CD4-positive, alpha-beta memory T cell (primary cell): ENCODE data around the gene KL. TPM values are rescaled to one million over a fixed set of nuclear protein-coding genes. Genes with fewer than 3 reads are reported as not detected.

Source experiments
- CTCF ChIA-PET: fragments of 350-600 bp; sonication (Branson Sonifier 250); formaldehyde crosslinking; loops from one replicate; lab custom pipeline; 2021; ENCODE audit warnings: inconsistent platforms; ENCODE audit not compliant: partially characterized antibody; lab: Charles Lee
- POLR2A ChIA-PET: fragments of 350-600 bp; sonication (Branson Sonifier 250); formaldehyde crosslinking; loops from one replicate; lab custom pipeline; 2021; ENCODE audit not compliant: partially characterized antibody; lab: Charles Lee
- DNase-seq, 5 donors: peaks; one replicate each; pipeline versions ENCODE4 v3.0.0 to v3.0.0-alpha.2; 2020 to 2022; ENCODE audit warnings: mixed read lengths in 1 of 5
- H3K27ac ChIP-seq: one replicate; pipeline ENCODE4 v1.7.0; 2013; ENCODE audit warnings: low read depth, low read length
- H3K27me3 ChIP-seq: 2 replicates; pipeline ENCODE4 v1.7.0; 2013; ENCODE audit warnings: mild to moderate bottlenecking, low read length, moderate library complexity; ENCODE audit not compliant: insufficient read depth
- H3K36me3 ChIP-seq: 2 replicates; pipeline ENCODE4 v1.7.0; 2013; ENCODE audit warnings: mild to moderate bottlenecking, low read length, moderate library complexity; ENCODE audit not compliant: insufficient read depth
- H3K4me1 ChIP-seq: 2 replicates; pipeline ENCODE4 v1.7.0; 2013; ENCODE audit warnings: mild to moderate bottlenecking, low read length, moderate library complexity; ENCODE audit not compliant: insufficient read depth
- H3K4me3 ChIP-seq, 2 donors: one replicate each; pipeline ENCODE4 v1.7.0; 2013; ENCODE audit warnings: low read length in 2 of 2, mild to moderate bottlenecking in 1 of 2
- H3K9me3 ChIP-seq, 2 donors: one replicate each; pipeline ENCODE4 v1.7.0; 2013; ENCODE audit warnings: low read length in 2 of 2, control low read depth in 1 of 2; ENCODE audit not compliant: control insufficient read depth in 1 of 2
- H3K27ac Mint-ChIP-seq, 7 donors: one replicate each; pipeline ENCODE4 v1.8.0; 2020 to 2021; ENCODE audit warnings: mixed read lengths in 7 of 7, mild to moderate bottlenecking in 6 of 7, inconsistent platforms in 3 of 7, moderate library complexity in 3 of 7
- H3K27me3 Mint-ChIP-seq, 2 donors: one replicate each; pipeline ENCODE4 v1.8.0; 2020 to 2021; ENCODE audit warnings: mixed read lengths in 2 of 2
- H3K36me3 Mint-ChIP-seq, 2 donors: one replicate each; pipeline ENCODE4 v1.8.0; 2020 to 2021; ENCODE audit warnings: mixed read lengths in 2 of 2, inconsistent platforms in 1 of 2, mild to moderate bottlenecking in 1 of 2
- H3K4me1 Mint-ChIP-seq, 4 donors: one replicate each; pipeline ENCODE4 v1.8.0; 2020 to 2021; ENCODE audit warnings: mixed read lengths in 4 of 4, mild to moderate bottlenecking in 1 of 4
- H3K4me3 Mint-ChIP-seq, 8 donors: one replicate each; pipeline ENCODE4 v1.8.0; 2020 to 2021; ENCODE audit warnings: mixed read lengths in 8 of 8, mild to moderate bottlenecking in 7 of 8, moderate library complexity in 6 of 8, inconsistent platforms in 3 of 8
- H3K9me3 Mint-ChIP-seq, 8 donors: one replicate each; pipeline ENCODE4 v1.8.0; 2020 to 2021; ENCODE audit warnings: mixed read lengths in 8 of 8, mild to moderate bottlenecking in 5 of 8, inconsistent platforms in 3 of 8, moderate library complexity in 1 of 8
- intact Hi-C: fragments of 100-400 bp; cut with micrococcal nuclease; formaldehyde crosslinking; loops from one replicate; pipeline ENCODE4 v1.15.1; 2023
- polyA plus RNA-seq, 2 donors: library from polyadenylated mRNA; unstranded; fragments of 300-500 nt; fragmentation: Illumina TruSeq; gene quantifications; one replicate each; pipeline ENCODE4 v1.2.3, GENCODE V29; 2021
- total RNA-seq, 2 experiments: library from RNA; stranded (reverse); gene quantifications; one replicate each; pipeline ENCODE4 v1.2.3, GENCODE V29; 2021

The KL gene
- total and polyA plus RNA-seq, 4 experiments from 2014 or later, result 0.17 TPM; not detected in 3

- no peaks in the 10 kb centered on the region for H3K36me3 Mint-ChIP-seq
- H3K9me3 Mint-ChIP-seq, result no peaks in the 10 kb centered on the region
- H3K9me3 ChIP-seq, result no peaks in the 10 kb centered on the region
- H3K27ac ChIP-seq, result no peak overlapping the region
- H3K27me3 ChIP-seq, result no peaks in the 10 kb centered on the region
- ChIA-PET CTCF (no interaction called here), POLR2A (no interaction called here)
- H3K36me3 ChIP-seq, result no peaks in the 10 kb centered on the region
- no peaks in the 10 kb centered on the region for H3K4me1 Mint-ChIP-seq
- peak in 1 of 5 donors; percentile 4 for DNase-seq
- no peaks in the 10 kb centered on the region for H3K4me1 ChIP-seq
- peaks cover 9% of the 10 kb centered on the region in 2 donors for H3K27me3 Mint-ChIP-seq
- no peak overlapping the region for H3K4me3 ChIP-seq
- intact Hi-C loops, result no loop called here
- H3K27ac Mint-ChIP-seq, result no peak overlapping the region
- H3K4me3 Mint-ChIP-seq, result no peak overlapping the region
Measured at GRCh38 chr13:33106656-33107360, 90.6 kb downstream of the KL start.

GRCh38 chr13:33107361-33107760 lies 91.1 kb downstream of the KL start:
- no peak for DNase-seq
- no peaks in the 10 kb centered on the region for H3K36me3 ChIP-seq
- intact Hi-C loops, result no loop called here
- Mint-ChIP-seq H3K27me3 (peaks cover 7 to 10% of the 10 kb centered on the region in 2 donors), H3K4me3 (no peak overlapping the region), H3K4me1 (no peaks in the 10 kb centered on the region), H3K36me3 (no peaks in the 10 kb centered on the region), H3K9me3 (no peaks in the 10 kb centered on the region), H3K27ac (no peak overlapping the region)
- CTCF ChIA-PET, result no interaction called here
- H3K9me3 ChIP-seq, result no peaks in the 10 kb centered on the region
- POLR2A ChIA-PET, result no interaction called here
- no peak overlapping the region for H3K4me3 ChIP-seq
- no peaks in the 10 kb centered on the region for H3K4me1 ChIP-seq
- H3K27me3 ChIP-seq, result no peaks in the 10 kb centered on the region
- no peak overlapping the region for H3K27ac ChIP-seq

- ChIA-PET CTCF (no interaction called here), POLR2A (no interaction called here)
- Histone ChIP-seq H3K4me3 (no peak overlapping the region), H3K36me3 (no peaks in the 10 kb centered on the region), H3K27me3 (no peaks in the 10 kb centered on the region), H3K27ac (no peak overlapping the region), H3K4me1 (no peaks in the 10 kb centered on the region), H3K9me3 (no peaks in the 10 kb centered on the region)
- no peak overlapping the region for H3K4me3 Mint-ChIP-seq
- intact Hi-C loops, result no loop called here
- peaks cover 6 to 10% of the 10 kb centered on the region in 2 donors for H3K27me3 Mint-ChIP-seq
- H3K27ac Mint-ChIP-seq, result no peak overlapping the region
- no peaks in the 10 kb centered on the region for H3K4me1 Mint-ChIP-seq
- no peaks in the 10 kb centered on the region for H3K36me3 Mint-ChIP-seq
- H3K9me3 Mint-ChIP-seq, result no peaks in the 10 kb centered on the region
- no peak for DNase-seq
Measured at GRCh38 chr13:33108620-33109019, 92.4 kb downstream of the KL start.

GRCh38 chr13:33109271-33109697 lies 93.1 kb downstream of the KL start:
- DNase-seq, result no peak
- no peaks in the 10 kb centered on the region for H3K27me3 ChIP-seq
- H3K36me3 Mint-ChIP-seq, result no peaks in the 10 kb centered on the region
- CTCF ChIA-PET, result no interaction called here
- no peak overlapping the region for H3K27ac ChIP-seq
- intact Hi-C loops, result no loop called here
- POLR2A ChIA-PET, result interaction anchor here (1.0 kb wide), 1 partner anchor 17 kb away, joined by 3 read pairs; no protein-coding TSS in a partner anchor
- H3K27ac Mint-ChIP-seq, result no peak overlapping the region
- no peaks in the 10 kb centered on the region for H3K4me1 ChIP-seq
- H3K4me1 Mint-ChIP-seq, result no peaks in the 10 kb centered on the region
- no peak overlapping the region for H3K4me3 ChIP-seq
- H3K4me3 Mint-ChIP-seq, result no peak overlapping the region
- no peaks in the 10 kb centered on the region for H3K9me3 Mint-ChIP-seq
- no peaks in the 10 kb centered on the region for H3K9me3 ChIP-seq
- H3K36me3 ChIP-seq, result no peaks in the 10 kb centered on the region
- peaks cover 6 to 10% of the 10 kb centered on the region in 2 donors for H3K27me3 Mint-ChIP-seq

- no peaks in the 10 kb centered on the region for H3K9me3 ChIP-seq
- intact Hi-C loops, result no loop called here
- no peaks in the 10 kb centered on the region for H3K4me1 ChIP-seq
- CTCF ChIA-PET, result no interaction called here
- H3K27ac ChIP-seq, result no peak overlapping the region
- no peaks in the 10 kb centered on the region for H3K36me3 ChIP-seq
- peak in 1 of 5 donors; percentile 12 for DNase-seq
- Mint-ChIP-seq H3K36me3 (no peaks in the 10 kb centered on the region), H3K27me3 (peaks cover 4 to 10% of the 10 kb centered on the region in 2 donors), H3K9me3 (no peaks in the 10 kb centered on the region), H3K27ac (no peak overlapping the region), H3K4me3 (no peak overlapping the region), H3K4me1 (no peaks in the 10 kb centered on the region)
- H3K4me3 ChIP-seq, result no peak overlapping the region
- POLR2A ChIA-PET, result interaction anchor here (1.0 kb wide), 1 partner anchor 18 kb away, joined by 3 read pairs; no protein-coding TSS in a partner anchor
- no peaks in the 10 kb centered on the region for H3K27me3 ChIP-seq
Measured at GRCh38 chr13:33109801-33110200, 93.6 kb downstream of the KL start.

GRCh38 chr13:33110386-33110712 lies 94.1 kb downstream of the KL start:
- ChIA-PET CTCF (no interaction called here), POLR2A (no interaction called here)

GRCh38 chr13:33110713-33111413 lies 94.6 kb downstream of the KL start:
- peak in 1 of 5 donors; percentile 13 for DNase-seq
- Mint-ChIP-seq H3K4me3 (no peak overlapping the region), H3K36me3 (no peaks in the 10 kb centered on the region), H3K27ac (no peak overlapping the region), H3K27me3 (peaks cover 3 to 9% of the 10 kb centered on the region in 2 donors), H3K4me1 (no peaks in the 10 kb centered on the region), H3K9me3 (no peaks in the 10 kb centered on the region)
- intact Hi-C loops, result no loop called here
- no peaks in the 10 kb centered on the region for H3K4me1 ChIP-seq
- H3K27me3 ChIP-seq, result no peaks in the 10 kb centered on the region
- H3K4me3 ChIP-seq, result no peak overlapping the region
- H3K36me3 ChIP-seq, result no peaks in the 10 kb centered on the region
- H3K27ac ChIP-seq, result no peak overlapping the region
- ChIA-PET CTCF (no interaction called here), POLR2A (no interaction called here)
- H3K9me3 ChIP-seq, result no peaks in the 10 kb centered on the region

More at GRCh38 chr13:33110386-33110712, 94.1 kb downstream of the KL start:
- Mint-ChIP-seq H3K36me3 (no peaks in the 10 kb centered on the region), H3K4me3 (no peak overlapping the region), H3K27ac (no peak overlapping the region), H3K27me3 (peaks cover 4 to 10% of the 10 kb centered on the region in 2 donors), H3K4me1 (no peaks in the 10 kb centered on the region), H3K9me3 (no peaks in the 10 kb centered on the region)
- H3K4me1 ChIP-seq, result no peaks in the 10 kb centered on the region
- no peak overlapping the region for H3K4me3 ChIP-seq
- intact Hi-C loops, result no loop called here
- H3K36me3 ChIP-seq, result no peaks in the 10 kb centered on the region
- DNase-seq, result peak in 1 of 5 donors; percentile 11
- H3K27me3 ChIP-seq, result no peaks in the 10 kb centered on the region
- no peak overlapping the region for H3K27ac ChIP-seq
- no peaks in the 10 kb centered on the region for H3K9me3 ChIP-seq
